ENCODE results near the gene CABP7. TPM values are rescaled to one million over a fixed set of nuclear protein-coding genes. Genes with fewer than 3 reads are reported as not detected.
"Not testable (repeated sequence)": the region's sequence is repeated elsewhere in the genome, so short reads cannot be mapped to it uniquely, and the experiment has no call there.

Gene CABP7
- total RNA-seq, 2 donors from 2014 or later, result 0.09 TPM; not detected in 1

- Mint-ChIP-seq H3K4me1 (no peaks in the 10 kb centered on the region), H3K4me3 (no peak overlapping the region), H3K27me3 (no peaks in the 10 kb centered on the region), H3K27ac (no peak overlapping the region), H3K36me3 (ENCODE audit: low read depth) (peaks cover 10% of the 10 kb centered on the region), H3K9me3 (no peaks in the 10 kb centered on the region)
- no peak for ATAC-seq (replicated peaks)
Measured at GRCh38 chr22:29739346-29739875, 19.6 kb downstream of the CABP7 start.

GRCh38 chr22:29740216-29740615, 20.4 kb downstream of the CABP7 start:
- no peak for ATAC-seq (replicated peaks)
- no peak overlapping the region for H3K4me3 Mint-ChIP-seq
- no peaks in the 10 kb centered on the region for H3K4me1 Mint-ChIP-seq
- no peak overlapping the region for H3K27ac Mint-ChIP-seq
- H3K9me3 Mint-ChIP-seq, result no peaks in the 10 kb centered on the region
- H3K27me3 Mint-ChIP-seq, result no peaks in the 10 kb centered on the region
- peaks cover 15% of the 10 kb centered on the region for H3K36me3 Mint-ChIP-seq (ENCODE audit: low read depth)

GRCh38 chr22:29741926-29742325, 22.1 kb downstream of the CABP7 start:
- no peak overlapping the region for H3K27ac Mint-ChIP-seq
- no peaks in the 10 kb centered on the region for H3K4me1 Mint-ChIP-seq
- H3K27me3 Mint-ChIP-seq, result no peaks in the 10 kb centered on the region
- no peak for ATAC-seq (replicated peaks)
- H3K9me3 Mint-ChIP-seq, result no peaks in the 10 kb centered on the region
- H3K4me3 Mint-ChIP-seq, result no peak overlapping the region
- H3K36me3 Mint-ChIP-seq (ENCODE audit: low read depth), result peaks cover 27% of the 10 kb centered on the region

GRCh38 chr22:29742326-29742725, 22.5 kb downstream of the CABP7 start:
- Mint-ChIP-seq H3K4me3 (no peak overlapping the region), H3K27me3 (no peaks in the 10 kb centered on the region), H3K4me1 (no peaks in the 10 kb centered on the region), H3K27ac (no peak overlapping the region), H3K9me3 (no peaks in the 10 kb centered on the region), H3K36me3 (ENCODE audit: low read depth) (peaks cover 29% of the 10 kb centered on the region)
- ATAC-seq (replicated peaks), result no peak

- Mint-ChIP-seq H3K4me1 (peaks cover 5% of the 10 kb centered on the region), H3K27ac (no peak overlapping the region), H3K9me3 (no peaks in the 10 kb centered on the region), H3K36me3 (ENCODE audit: low read depth) (peaks cover 40% of the 10 kb centered on the region), H3K4me3 (no peak overlapping the region), H3K27me3 (no peaks in the 10 kb centered on the region)
- ATAC-seq (replicated peaks), result no peak
Measured at GRCh38 chr22:29744902-29745301, 25.1 kb downstream of the CABP7 start.

GRCh38 chr22:29747832-29748231, 28.0 kb downstream of the CABP7 start:
- H3K4me3 Mint-ChIP-seq, result no peak overlapping the region
- no peak for ATAC-seq (replicated peaks)
- peak overlapping the region; percentile 39 for H3K27ac Mint-ChIP-seq
- no peaks in the 10 kb centered on the region for H3K9me3 Mint-ChIP-seq
- peaks cover 35% of the 10 kb centered on the region for H3K36me3 Mint-ChIP-seq (ENCODE audit: low read depth)
- peaks cover 20% of the 10 kb centered on the region for H3K4me1 Mint-ChIP-seq
- H3K27me3 Mint-ChIP-seq, result no peaks in the 10 kb centered on the region

- Mint-ChIP-seq H3K9me3 (no peaks in the 10 kb centered on the region), H3K27ac (peak overlapping the region; percentile 39), H3K4me3 (no peak overlapping the region), H3K36me3 (ENCODE audit: low read depth) (peaks cover 32% of the 10 kb centered on the region), H3K4me1 (peaks cover 20% of the 10 kb centered on the region), H3K27me3 (no peaks in the 10 kb centered on the region)
- no peak for ATAC-seq (replicated peaks)
Measured at GRCh38 chr22:29748248-29748893, 28.6 kb downstream of the CABP7 start.

GRCh38 chr22:29750029-29750428, 30.2 kb downstream of the CABP7 start:
- H3K9me3 Mint-ChIP-seq, result no peaks in the 10 kb centered on the region
- peak overlapping the region; percentile 30 for H3K4me3 Mint-ChIP-seq
- peak overlapping the region; percentile 87 for H3K27ac Mint-ChIP-seq
- peaks cover 27% of the 10 kb centered on the region for H3K36me3 Mint-ChIP-seq (ENCODE audit: low read depth)
- ATAC-seq (replicated peaks), result no peak
- H3K4me1 Mint-ChIP-seq, result peaks cover 20% of the 10 kb centered on the region
- H3K27me3 Mint-ChIP-seq, result no peaks in the 10 kb centered on the region

GRCh38 chr22:29750559-29751538, 31.0 kb downstream of the CABP7 start:
- H3K36me3 Mint-ChIP-seq (ENCODE audit: low read depth), result peaks cover 18% of the 10 kb centered on the region
- H3K4me3 Mint-ChIP-seq, result peak overlapping the region; percentile 30
- H3K27me3 Mint-ChIP-seq, result no peaks in the 10 kb centered on the region
- H3K4me1 Mint-ChIP-seq, result peaks cover 20% of the 10 kb centered on the region
- peak overlapping the region; percentile 87 for H3K27ac Mint-ChIP-seq
- H3K9me3 Mint-ChIP-seq, result no peaks in the 10 kb centered on the region
- peak; percentile 93 for ATAC-seq (replicated peaks)

GRCh38 chr22:29751669-29752068, 31.9 kb downstream of the CABP7 start:
- Mint-ChIP-seq H3K36me3 (ENCODE audit: low read depth) (peaks cover 15% of the 10 kb centered on the region), H3K27me3 (no peaks in the 10 kb centered on the region), H3K4me1 (peaks cover 20% of the 10 kb centered on the region), H3K4me3 (no peak overlapping the region), H3K9me3 (no peaks in the 10 kb centered on the region), H3K27ac (peak overlapping the region; percentile 87)
- no peak for ATAC-seq (replicated peaks)

GRCh38 chr22:29753808-29754657, 34.2 kb downstream of the CABP7 start:
- no peaks in the 10 kb centered on the region for H3K36me3 Mint-ChIP-seq (ENCODE audit: low read depth)
- no peak overlapping the region for H3K27ac Mint-ChIP-seq
- H3K4me1 Mint-ChIP-seq, result peaks cover 15% of the 10 kb centered on the region
- no peaks in the 10 kb centered on the region for H3K27me3 Mint-ChIP-seq
- no peak overlapping the region for H3K4me3 Mint-ChIP-seq
- H3K9me3 Mint-ChIP-seq, result no peaks in the 10 kb centered on the region
- ATAC-seq (replicated peaks), result no peak

GRCh38 chr22:29754658-29755395, 35.0 kb downstream of the CABP7 start:
- not testable (repeated sequence) for H3K27ac Mint-ChIP-seq; H3K27me3 Mint-ChIP-seq; H3K36me3 Mint-ChIP-seq (ENCODE audit: low read depth); ATAC-seq (replicated peaks); H3K9me3 Mint-ChIP-seq; H3K4me3 Mint-ChIP-seq
- H3K4me1 Mint-ChIP-seq, result peaks cover 15% of the 10 kb centered on the region

GRCh38 chr22:29755889-29756288, 36.1 kb downstream of the CABP7 start:
- Mint-ChIP-seq H3K27me3 (no peaks in the 10 kb centered on the region), H3K9me3 (no peaks in the 10 kb centered on the region), H3K4me3 (no peak overlapping the region)

More at GRCh38 chr22:29755889-29756288, 36.1 kb downstream of the CABP7 start:
- no peak for ATAC-seq (replicated peaks)
- Mint-ChIP-seq H3K4me1 (peaks cover 9% of the 10 kb centered on the region), H3K27ac (peak overlapping the region; percentile 28), H3K36me3 (ENCODE audit: low read depth) (no peaks in the 10 kb centered on the region)
